Neural cell (in vitro differentiated cells): Measurements from ENCODE around the gene PGRMC2. TPM values are rescaled to one million over a fixed set of nuclear protein-coding genes. Genes with fewer than 3 reads are reported as not detected.

ENCODE experiments used
- H2AFZ ChIP-seq: fragments of 200-600, 300-800 bp; sonication (generic), shearing (Covaris generic); 2 replicates; pipeline ENCODE4 v1.6.0; 2014; ENCODE audit warnings: low read depth, mild to moderate bottlenecking, antibody characterized with exemption, low read length, moderate library complexity
- H3F3A ChIP-seq: fragments of 200-600 bp; shearing (Covaris generic); 2 replicates; pipeline ENCODE4 v1.6.1; 2016; ENCODE audit warnings: mild to moderate bottlenecking, moderate library complexity, mixed read lengths, antibody characterized with exemption, low read length; ENCODE audit not compliant: insufficient read depth, poor library complexity, severe bottlenecking
- H3K27ac ChIP-seq: fragments of 200-600, 300-800 bp; sonication (generic), shearing (Covaris generic); 2 replicates; pipeline ENCODE4 v1.5.1; 2014; ENCODE audit warnings: mild to moderate bottlenecking, low read length, moderate library complexity
- H3K27me3 ChIP-seq: fragments of 300-800, 200-600 bp; sonication (generic), shearing (Covaris generic); 2 replicates; pipeline ENCODE4 v1.6.0; 2014; ENCODE audit warnings: mild to moderate bottlenecking, low read depth, low read length, moderate library complexity; ENCODE audit not compliant: insufficient read depth
- H3K36me3 ChIP-seq: fragments of 300-800, 200-600 bp; sonication (generic), shearing (Covaris generic); 2 replicates; pipeline ENCODE4 v1.5.1; 2014; ENCODE audit warnings: mild to moderate bottlenecking, antibody characterized with exemption, low read length, moderate library complexity; ENCODE audit not compliant: insufficient read depth
- H3K4me2 ChIP-seq: fragments of 300-800, 200-600 bp; sonication (generic), shearing (Covaris generic); 2 replicates; pipeline ENCODE4 v1.6.0; 2014; ENCODE audit warnings: mild to moderate bottlenecking, low read length
- H3K4me3 ChIP-seq: fragments of 300-800, 200-600 bp; sonication (generic), shearing (Covaris generic); 2 replicates; pipeline ENCODE4 v1.5.1; 2014; ENCODE audit warnings: mild to moderate bottlenecking, low read length, moderate library complexity
- H3K79me2 ChIP-seq: fragments of 200-600 bp; shearing (Covaris generic); replicated peaks from 2 replicates; pipeline ENCODE4 v1.6.0; 2014; ENCODE audit warnings: mild to moderate bottlenecking, low read length, moderate library complexity; ENCODE audit not compliant: insufficient read depth
- H3K9ac ChIP-seq: fragments of 300-800, 200-600 bp; sonication (generic), shearing (Covaris generic); 2 replicates; pipeline ENCODE4 v1.6.1; 2016; ENCODE audit warnings: mild to moderate bottlenecking, low read length, mixed read lengths
- H3K9me2 ChIP-seq: fragments of 200-600 bp; shearing (Covaris generic); 2 replicates; pipeline ENCODE4 v1.6.1; 2016; ENCODE audit warnings: mild to moderate bottlenecking, low read length, mixed read lengths; ENCODE audit not compliant: insufficient read depth
- H3K9me3 ChIP-seq: fragments of 200-600, 300-800 bp; sonication (generic), shearing (Covaris generic); 2 replicates; pipeline ENCODE4 v1.6.1; 2016; ENCODE audit warnings: mild to moderate bottlenecking, mixed run types, low read length, moderate library complexity, mixed read lengths
- H4K20me1 ChIP-seq: fragments of 200-600 bp; shearing (Covaris generic); 2 replicates; pipeline ENCODE4 v1.6.1; 2016; ENCODE audit warnings: mild to moderate bottlenecking, mixed run types; ENCODE audit not compliant: insufficient read depth
- EP300 ChIP-seq: fragments of 450-650 bp; conservative IDR thresholded peaks from 2 replicates; pipeline ENCODE4 v1.6.1; 2014; ENCODE audit warnings: antibody characterized with exemption, mild to moderate bottlenecking, moderate library complexity; ENCODE audit not compliant: poor library complexity, severe bottlenecking
- EZH2 ChIP-seq: fragments of 200-600, 300-800 bp; shearing (Covaris generic), sonication (generic); IDR thresholded peaks from 2 replicates; pipeline ENCODE4 v1.6.1; 2014; ENCODE audit warnings: antibody characterized with exemption, low read length, borderline replicate concordance, mild to moderate bottlenecking; ENCODE audit not compliant: insufficient read depth, poor library complexity, severe bottlenecking
- MXI1 ChIP-seq: fragments of 450-650 bp; conservative IDR thresholded peaks from 2 replicates; pipeline ENCODE4 v1.6.1; 2014; ENCODE audit warnings: antibody characterized with exemption, mild to moderate bottlenecking; ENCODE audit not compliant: poor library complexity, severe bottlenecking
- POLR2AphosphoS5 ChIP-seq: IDR thresholded peaks from 2 replicates; pipeline ENCODE4 v1.6.1; 2012
- RAD21 ChIP-seq: fragments of 450-650 bp; conservative IDR thresholded peaks from 2 replicates; pipeline ENCODE4 v1.6.1; 2014; ENCODE audit warnings: antibody characterized with exemption, mild to moderate bottlenecking, moderate library complexity
- SMC3 ChIP-seq: fragments of 450-650 bp; conservative IDR thresholded peaks from 2 replicates; pipeline ENCODE4 v1.6.1; 2014; ENCODE audit warnings: antibody characterized with exemption, mild to moderate bottlenecking, moderate library complexity; ENCODE audit not compliant: poor library complexity
- TAF1 ChIP-seq: IDR thresholded peaks from 2 replicates; pipeline ENCODE4 v1.6.1; 2012; ENCODE audit warnings: low read depth
- polyA plus RNA-seq: library from polyadenylated mRNA; depleted of rRNA; stranded (reverse); fragments of >200 nt; gene quantifications from 2 replicates; pipeline ENCODE4 v1.2.3, GENCODE V29; 2014
- TF ChIP-seq, protein P1 (sequence below): IDR thresholded peaks from 2 replicates; pipeline ENCODE4 v1.6.1; 2012; ENCODE audit warnings: borderline replicate concordance
- TF ChIP-seq, protein P2 (sequence below): fragments of 450-650 bp; IDR thresholded peaks from 2 replicates; pipeline ENCODE4 v1.5.1; 2014; ENCODE audit warnings: antibody characterized with exemption, mild to moderate bottlenecking, moderate library complexity; ENCODE audit not compliant: poor library complexity, severe bottlenecking

PGRMC2 gene
- polyA plus RNA-seq, 1 donor from 2014 or later = 16.5 TPM

DNA sequence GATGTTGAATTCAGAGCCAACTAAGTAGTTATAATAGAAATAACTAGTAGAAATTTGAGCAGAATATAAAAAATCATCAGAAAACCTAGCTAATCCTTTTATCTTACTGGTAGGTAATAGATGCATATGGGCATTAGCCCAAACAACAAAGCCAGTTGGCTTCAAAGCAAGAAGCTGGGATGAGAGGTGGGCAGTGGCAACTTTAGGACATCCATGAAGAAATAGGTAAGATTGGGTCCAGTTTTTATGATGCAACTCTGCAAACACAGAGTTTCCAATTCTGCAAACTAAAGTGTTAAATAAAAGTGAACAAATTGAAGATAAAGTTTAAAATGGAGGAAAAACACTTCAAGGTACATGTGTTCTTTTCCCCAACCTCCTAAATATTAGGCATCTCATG, 5.1 kb downstream of the PGRMC2 start:
- peaks cover 92% of the 10 kb centered on the region for H3K79me2 ChIP-seq
- H3K36me3 ChIP-seq = no peaks in the 10 kb centered on the region
- no peaks in the 10 kb centered on the region for H3K27me3 ChIP-seq
- no peaks in the 10 kb centered on the region for H3K9me2 ChIP-seq
- H3K9ac ChIP-seq = no peak overlapping the region
- H3K4me3 ChIP-seq = no peak overlapping the region
- no peak overlapping the region for H2AFZ ChIP-seq
- no peaks in the 10 kb centered on the region for H3F3A ChIP-seq
- H3K4me2 ChIP-seq = no peak overlapping the region
- H3K27ac ChIP-seq = no peak overlapping the region
- TF ChIP-seq SMC3 = no peak
- no peak for TF ChIP-seq RAD21
- TF ChIP-seq EZH2 = no peak
- no peaks in the 10 kb centered on the region for H4K20me1 ChIP-seq
- H3K9me3 ChIP-seq = no peaks in the 10 kb centered on the region

- Histone ChIP-seq H3K4me2 (no peak overlapping the region), H3F3A (no peaks in the 10 kb centered on the region), H3K9me2 (no peaks in the 10 kb centered on the region), H2AFZ (no peak overlapping the region), H3K79me2 (peaks cover 92% of the 10 kb centered on the region), H3K27me3 (no peaks in the 10 kb centered on the region), H3K4me3 (no peak overlapping the region), H3K9me3 (no peaks in the 10 kb centered on the region), H4K20me1 (no peaks in the 10 kb centered on the region), H3K9ac (no peak overlapping the region), H3K27ac (no peak overlapping the region), H3K36me3 (no peaks in the 10 kb centered on the region)
- TF ChIP-seq, protein P1, sequence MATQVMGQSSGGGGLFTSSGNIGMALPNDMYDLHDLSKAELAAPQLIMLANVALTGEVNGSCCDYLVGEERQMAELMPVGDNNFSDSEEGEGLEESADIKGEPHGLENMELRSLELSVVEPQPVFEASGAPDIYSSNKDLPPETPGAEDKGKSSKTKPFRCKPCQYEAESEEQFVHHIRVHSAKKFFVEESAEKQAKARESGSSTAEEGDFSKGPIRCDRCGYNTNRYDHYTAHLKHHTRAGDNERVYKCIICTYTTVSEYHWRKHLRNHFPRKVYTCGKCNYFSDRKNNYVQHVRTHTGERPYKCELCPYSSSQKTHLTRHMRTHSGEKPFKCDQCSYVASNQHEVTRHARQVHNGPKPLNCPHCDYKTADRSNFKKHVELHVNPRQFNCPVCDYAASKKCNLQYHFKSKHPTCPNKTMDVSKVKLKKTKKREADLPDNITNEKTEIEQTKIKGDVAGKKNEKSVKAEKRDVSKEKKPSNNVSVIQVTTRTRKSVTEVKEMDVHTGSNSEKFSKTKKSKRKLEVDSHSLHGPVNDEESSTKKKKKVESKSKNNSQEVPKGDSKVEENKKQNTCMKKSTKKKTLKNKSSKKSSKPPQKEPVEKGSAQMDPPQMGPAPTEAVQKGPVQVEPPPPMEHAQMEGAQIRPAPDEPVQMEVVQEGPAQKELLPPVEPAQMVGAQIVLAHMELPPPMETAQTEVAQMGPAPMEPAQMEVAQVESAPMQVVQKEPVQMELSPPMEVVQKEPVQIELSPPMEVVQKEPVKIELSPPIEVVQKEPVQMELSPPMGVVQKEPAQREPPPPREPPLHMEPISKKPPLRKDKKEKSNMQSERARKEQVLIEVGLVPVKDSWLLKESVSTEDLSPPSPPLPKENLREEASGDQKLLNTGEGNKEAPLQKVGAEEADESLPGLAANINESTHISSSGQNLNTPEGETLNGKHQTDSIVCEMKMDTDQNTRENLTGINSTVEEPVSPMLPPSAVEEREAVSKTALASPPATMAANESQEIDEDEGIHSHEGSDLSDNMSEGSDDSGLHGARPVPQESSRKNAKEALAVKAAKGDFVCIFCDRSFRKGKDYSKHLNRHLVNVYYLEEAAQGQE = no peak
- TF ChIP-seq EP300 = no peak
- no peak for TF ChIP-seq EZH2
- TF ChIP-seq POLR2AphosphoS5 = no peak
- no peak for TF ChIP-seq SMC3
- TF ChIP-seq MXI1 = no peak
- no peak for TF ChIP-seq RAD21
Measured at GRCh38 chr4:128281354-128281753, 6.3 kb downstream of the PGRMC2 start.

- Histone ChIP-seq H3F3A (no peaks in the 10 kb centered on the region), H2AFZ (no peak overlapping the region), H3K4me3 (no peak overlapping the region), H3K9me2 (no peaks in the 10 kb centered on the region), H3K9me3 (no peaks in the 10 kb centered on the region), H3K27me3 (no peaks in the 10 kb centered on the region), H3K9ac (no peak overlapping the region), H4K20me1 (no peaks in the 10 kb centered on the region), H3K4me2 (no peak overlapping the region), H3K27ac (no peak overlapping the region), H3K79me2 (peaks cover 92% of the 10 kb centered on the region), H3K36me3 (no peaks in the 10 kb centered on the region)
- TF ChIP-seq POLR2AphosphoS5 (no peak), RAD21 (no peak), MXI1 (no peak), SMC3 (no peak), EZH2 (no peak), TAF1 (no peak), EP300 (no peak)
- TF ChIP-seq, protein P1 = no peak
- TF ChIP-seq, protein P2, sequence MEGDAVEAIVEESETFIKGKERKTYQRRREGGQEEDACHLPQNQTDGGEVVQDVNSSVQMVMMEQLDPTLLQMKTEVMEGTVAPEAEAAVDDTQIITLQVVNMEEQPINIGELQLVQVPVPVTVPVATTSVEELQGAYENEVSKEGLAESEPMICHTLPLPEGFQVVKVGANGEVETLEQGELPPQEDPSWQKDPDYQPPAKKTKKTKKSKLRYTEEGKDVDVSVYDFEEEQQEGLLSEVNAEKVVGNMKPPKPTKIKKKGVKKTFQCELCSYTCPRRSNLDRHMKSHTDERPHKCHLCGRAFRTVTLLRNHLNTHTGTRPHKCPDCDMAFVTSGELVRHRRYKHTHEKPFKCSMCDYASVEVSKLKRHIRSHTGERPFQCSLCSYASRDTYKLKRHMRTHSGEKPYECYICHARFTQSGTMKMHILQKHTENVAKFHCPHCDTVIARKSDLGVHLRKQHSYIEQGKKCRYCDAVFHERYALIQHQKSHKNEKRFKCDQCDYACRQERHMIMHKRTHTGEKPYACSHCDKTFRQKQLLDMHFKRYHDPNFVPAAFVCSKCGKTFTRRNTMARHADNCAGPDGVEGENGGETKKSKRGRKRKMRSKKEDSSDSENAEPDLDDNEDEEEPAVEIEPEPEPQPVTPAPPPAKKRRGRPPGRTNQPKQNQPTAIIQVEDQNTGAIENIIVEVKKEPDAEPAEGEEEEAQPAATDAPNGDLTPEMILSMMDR = no peak
Measured at GRCh38 chr4:128279624-128280225, 7.9 kb downstream of the PGRMC2 start.
